AG04449 (cell line): ENCODE data around the gene SCAP.

Experiments
- CTCF ChIA-PET: fragments of 350-600 bp; formaldehyde crosslinking; extraction: SDS; loops from one replicate; lab custom pipeline; 2021; ENCODE audit warnings: antibody characterized with exemption; lab: Yijun Ruan, JAX
- POLR2A ChIA-PET: fragments of 400-600, 350-600 bp; formaldehyde crosslinking; extraction: SDS; loops from one replicate; lab custom pipeline; 2020; ENCODE audit warnings: antibody characterized with exemption, inconsistent platforms; lab: Yijun Ruan, JAX
- DNase-seq: peaks from one replicate; pipeline ENCODE4 v3.0.0-alpha.2; 2010; ENCODE audit warnings: low read depth, low spot score
- H3K4me3 ChIP-seq: 2 replicates; pipeline ENCODE4 v1.5.1; 2011; ENCODE audit warnings: low read depth, mild to moderate bottlenecking, control low read depth, low read length
- TF ChIP-seq, protein P1 (sequence below): IDR thresholded peaks from one replicate; pipeline ENCODE4 v1.5.1; 2011; ENCODE audit warnings: mild to moderate bottlenecking, moderate library complexity, low read length, control low read depth, inconsistent platforms; ENCODE audit not compliant: insufficient read depth; ENCODE audit errors: missing control alignments

Gene SCAP

GRCh38 chr3:47404955-47405790, 70.6 kb downstream of the SCAP start:
- DNase-seq, result no peak
- ChIA-PET CTCF (interaction anchor here (0.9 to 7.0 kb wide), 5 partner anchors 8 to 35 kb away, joined by 3 to 46 read pairs (median 3); no protein-coding TSS in a partner anchor), POLR2A (interaction anchor here (0.6 kb wide), 1 partner anchor 1137 kb away, joined by 3 read pairs; no protein-coding TSS in a partner anchor)
- no peak overlapping the region for H3K4me3 ChIP-seq
- TF ChIP-seq, protein P1, sequence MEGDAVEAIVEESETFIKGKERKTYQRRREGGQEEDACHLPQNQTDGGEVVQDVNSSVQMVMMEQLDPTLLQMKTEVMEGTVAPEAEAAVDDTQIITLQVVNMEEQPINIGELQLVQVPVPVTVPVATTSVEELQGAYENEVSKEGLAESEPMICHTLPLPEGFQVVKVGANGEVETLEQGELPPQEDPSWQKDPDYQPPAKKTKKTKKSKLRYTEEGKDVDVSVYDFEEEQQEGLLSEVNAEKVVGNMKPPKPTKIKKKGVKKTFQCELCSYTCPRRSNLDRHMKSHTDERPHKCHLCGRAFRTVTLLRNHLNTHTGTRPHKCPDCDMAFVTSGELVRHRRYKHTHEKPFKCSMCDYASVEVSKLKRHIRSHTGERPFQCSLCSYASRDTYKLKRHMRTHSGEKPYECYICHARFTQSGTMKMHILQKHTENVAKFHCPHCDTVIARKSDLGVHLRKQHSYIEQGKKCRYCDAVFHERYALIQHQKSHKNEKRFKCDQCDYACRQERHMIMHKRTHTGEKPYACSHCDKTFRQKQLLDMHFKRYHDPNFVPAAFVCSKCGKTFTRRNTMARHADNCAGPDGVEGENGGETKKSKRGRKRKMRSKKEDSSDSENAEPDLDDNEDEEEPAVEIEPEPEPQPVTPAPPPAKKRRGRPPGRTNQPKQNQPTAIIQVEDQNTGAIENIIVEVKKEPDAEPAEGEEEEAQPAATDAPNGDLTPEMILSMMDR, result no peak

DNA sequence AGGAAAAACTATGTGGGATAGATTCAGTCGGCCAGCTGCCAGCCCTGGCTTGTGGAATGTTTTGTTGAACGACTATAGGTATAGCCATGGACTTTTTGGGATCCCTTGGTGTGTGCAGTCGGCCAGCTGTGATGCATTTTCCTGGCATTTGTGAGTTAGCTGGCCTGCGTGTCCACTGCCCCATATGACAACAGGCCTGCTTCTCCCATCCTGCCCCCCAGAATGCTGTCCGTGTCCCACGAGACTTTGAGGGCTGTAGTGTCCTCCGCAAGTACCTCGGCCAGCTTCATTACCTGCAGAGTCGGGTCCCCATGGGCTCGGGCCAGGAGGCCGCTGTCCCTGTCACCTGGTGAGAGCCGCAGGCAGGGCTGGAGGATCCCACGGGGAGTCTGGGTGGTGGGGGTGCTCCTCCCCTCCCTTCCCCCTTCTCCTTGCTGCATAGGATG, 71.3 kb downstream of the SCAP start:
- CTCF ChIA-PET, result interaction anchor here (0.9 to 7.0 kb wide), 4 partner anchors 9 to 16 kb away, joined by 3 to 46 read pairs (median 4); no protein-coding TSS in a partner anchor
- DNase-seq, result no peak
- H3K4me3 ChIP-seq, result no peak overlapping the region
- POLR2A ChIA-PET, result no interaction called here
- TF ChIP-seq, protein P1, result no peak

- DNase-seq, result no peak
- POLR2A ChIA-PET, result interaction anchor here (1.4 kb wide), 1 partner anchor 19 kb away, joined by 4 read pairs; the partner anchor contains the start of gene PTPN23
These were observed 76.0 kb downstream of the SCAP start for GRCh38 chr3:47399531-47400270.

DNA sequence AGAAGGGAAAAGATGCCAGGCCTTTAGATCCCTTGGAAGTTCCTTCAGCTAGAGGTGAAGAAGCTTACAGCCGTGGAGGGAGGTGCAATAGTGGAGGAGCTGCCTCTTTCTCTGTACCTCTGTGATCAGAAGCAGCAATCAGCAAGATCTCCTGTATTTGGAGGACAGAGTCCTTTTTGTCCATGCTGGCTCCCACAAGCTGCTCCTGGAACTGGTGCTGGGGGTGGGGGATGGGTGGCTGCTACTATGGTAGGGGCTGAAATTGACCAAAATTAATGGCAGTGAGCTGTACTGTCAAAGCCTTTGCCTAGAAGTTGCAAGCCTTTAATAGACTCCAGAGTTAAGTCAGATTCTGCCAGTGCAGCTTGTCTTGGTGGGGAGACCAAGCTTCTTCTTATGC, 76.7 kb downstream of the SCAP start:
- CTCF ChIA-PET, result interaction anchor here (1.1 kb wide), 1 partner anchor 22 kb away, joined by 3 read pairs; no protein-coding TSS in a partner anchor
- DNase-seq, result no peak
- POLR2A ChIA-PET, result interaction anchor here (1.4 kb wide), 1 partner anchor 18 kb away, joined by 4 read pairs; the partner anchor contains the start of gene PTPN23
- TF ChIP-seq, protein P1, result no peak
- no peak overlapping the region for H3K4me3 ChIP-seq

More at GRCh38 chr3:47399531-47400270, 76.0 kb downstream of the SCAP start:
- CTCF ChIA-PET, result interaction anchor here (1.1 kb wide), 1 partner anchor 21 kb away, joined by 3 read pairs; no protein-coding TSS in a partner anchor
- H3K4me3 ChIP-seq, result no peak overlapping the region
- TF ChIP-seq, protein P1, result no peak

- TF ChIP-seq, protein P1, result no peak
- ChIA-PET POLR2A (interaction anchor here (1.4 kb wide), 1 partner anchor 18 kb away, joined by 4 read pairs; the partner anchor contains the start of gene PTPN23), CTCF (no interaction called here)
- no peak for DNase-seq
- H3K4me3 ChIP-seq, result no peak overlapping the region
These were observed 77.5 kb downstream of the SCAP start for GRCh38 chr3:47398228-47398627.
